GM18870 (cell line): ENCODE measurements around the gene TMEM121B.

Experiments used
- ATAC-seq: cut with Tn5 transposase; IDR thresholded peaks from one replicate; pipeline ENCODE4 v1.9.1; 2021; ENCODE audit warnings: moderate library complexity; ENCODE audit not compliant: unreplicated experiment

Gene TMEM121B

GRCh38 chr22:17095538-17095937, 25.6 kb downstream of the TMEM121B start:
- ATAC-seq, result no peak

GRCh38 chr22:17093081-17093480, 28.1 kb downstream of the TMEM121B start:
- no peak for ATAC-seq

- ATAC-seq, result no peak
Observed at GRCh38 chr22:17091851-17092250, 29.3 kb downstream of the TMEM121B start.

GRCh38 chr22:17090550-17090949, 30.6 kb downstream of the TMEM121B start:
- ATAC-seq, result no peak

- peak; percentile 46 for ATAC-seq
Observed at GRCh38 chr22:17087498-17088131, 33.5 kb downstream of the TMEM121B start.

- no peak for ATAC-seq
Observed at GRCh38 chr22:17086788-17087497, 34.2 kb downstream of the TMEM121B start.

GRCh38 chr22:17086296-17086695, 34.9 kb downstream of the TMEM121B start:
- ATAC-seq, result no peak

GRCh38 chr22:17085277-17086181, 35.6 kb downstream of the TMEM121B start:
- no peak for ATAC-seq

- peak; percentile 64 for ATAC-seq
Observed at GRCh38 chr22:17084554-17085276, 36.4 kb downstream of the TMEM121B start, which contains the start of gene IL17RA. IL17RA (plus strand) TSS chr22:17085000; CDS start chr22:17085092, 92 bp downstream.

- ATAC-seq, result no peak
Observed at GRCh38 chr22:17083811-17084441, 37.2 kb downstream of the TMEM121B start.

GRCh38 chr22:17083255-17083654, 37.9 kb downstream of the TMEM121B start:
- no peak for ATAC-seq

- no peak for ATAC-seq
Observed at GRCh38 chr22:17079572-17079971, 41.6 kb downstream of the TMEM121B start.

- no peak for ATAC-seq
Observed at GRCh38 chr22:17077255-17077654, 43.9 kb downstream of the TMEM121B start.

GRCh38 chr22:17074648-17075002, 46.5 kb downstream of the TMEM121B start:
- ATAC-seq, result no peak

- ATAC-seq, result no peak
Observed at GRCh38 chr22:17072877-17073276, 48.3 kb downstream of the TMEM121B start.
